ENCODE data around the gene BACH2.

BACH2 gene

GRCh38 chr6:89927791-89928550, 368.7 kb downstream of the BACH2 start:
- peak overlapping the region; percentile 84 for H3K27ac ChIP-seq (ENCODE audit: low read depth, low read length, severe bottlenecking)
- no peaks in the 10 kb centered on the region for H3K36me3 ChIP-seq (ENCODE audit: control insufficient read depth, insufficient read depth, low read length)
- 91 to 96% methylated on average over 4 to 5 of the region's 6 CpGs for WGBS, 2 experiments (ENCODE audit: insufficient coverage in 2 of 2)
- H3K9me3 ChIP-seq (ENCODE audit: control insufficient read depth, low read length) = no peaks in the 10 kb centered on the region
- H3K4me3 ChIP-seq (ENCODE audit: extremely low read depth, insufficient read depth, low read length, poor library complexity, severe bottlenecking) = no peak overlapping the region
- peaks cover 14% of the 10 kb centered on the region for H3K4me1 ChIP-seq (ENCODE audit: control insufficient read depth, insufficient read depth, low read length, poor library complexity, severe bottlenecking)

- H3K4me3 ChIP-seq (ENCODE audit: extremely low read depth, insufficient read depth, low read length, poor library complexity, severe bottlenecking) = no peak overlapping the region
- 100% methylated on average over 2 to 4 of the region's 5 CpGs for WGBS, 2 experiments (ENCODE audit: insufficient coverage in 2 of 2)
- H3K9me3 ChIP-seq (ENCODE audit: control insufficient read depth, low read length) = no peaks in the 10 kb centered on the region
- peaks cover 14% of the 10 kb centered on the region for H3K4me1 ChIP-seq (ENCODE audit: control insufficient read depth, insufficient read depth, low read length, poor library complexity, severe bottlenecking)
- H3K27ac ChIP-seq (ENCODE audit: low read depth, low read length, severe bottlenecking) = no peak overlapping the region
- H3K36me3 ChIP-seq (ENCODE audit: control insufficient read depth, insufficient read depth, low read length) = no peaks in the 10 kb centered on the region
These were observed 369.4 kb downstream of the BACH2 start for GRCh38 chr6:89927264-89927663.

- WGBS, 2 experiments (ENCODE audit: insufficient coverage in 2 of 2) = 83 to 100% methylated on average over 1 of the region's 2 CpGs
- H3K36me3 ChIP-seq (ENCODE audit: control insufficient read depth, insufficient read depth, low read length) = no peaks in the 10 kb centered on the region
- peaks cover 14% of the 10 kb centered on the region for H3K4me1 ChIP-seq (ENCODE audit: control insufficient read depth, insufficient read depth, low read length, poor library complexity, severe bottlenecking)
- H3K27ac ChIP-seq (ENCODE audit: low read depth, low read length, severe bottlenecking) = no peak overlapping the region
- H3K9me3 ChIP-seq (ENCODE audit: control insufficient read depth, low read length) = no peaks in the 10 kb centered on the region
- no peak overlapping the region for H3K4me3 ChIP-seq (ENCODE audit: extremely low read depth, insufficient read depth, low read length, poor library complexity, severe bottlenecking)
These were observed 370.8 kb downstream of the BACH2 start for GRCh38 chr6:89925826-89926225.

GRCh38 chr6:89924231-89924630, 372.4 kb downstream of the BACH2 start:
- 70 to 75% methylated on average over 4 of the region's 5 CpGs for WGBS, 2 experiments (ENCODE audit: insufficient coverage in 2 of 2)
- Histone ChIP-seq H3K4me1 (ENCODE audit: control insufficient read depth, insufficient read depth, low read length, poor library complexity, severe bottlenecking) (peaks cover 10% of the 10 kb centered on the region), H3K4me3 (ENCODE audit: extremely low read depth, insufficient read depth, low read length, poor library complexity, severe bottlenecking) (no peak overlapping the region), H3K27ac (ENCODE audit: low read depth, low read length, severe bottlenecking) (no peak overlapping the region), H3K9me3 (ENCODE audit: control insufficient read depth, low read length) (no peaks in the 10 kb centered on the region), H3K36me3 (ENCODE audit: control insufficient read depth, insufficient read depth, low read length) (no peaks in the 10 kb centered on the region)

GRCh38 chr6:89921691-89922090, 375.0 kb downstream of the BACH2 start:
- Histone ChIP-seq H3K4me3 (ENCODE audit: extremely low read depth, insufficient read depth, low read length, poor library complexity, severe bottlenecking) (no peak overlapping the region), H3K36me3 (ENCODE audit: control insufficient read depth, insufficient read depth, low read length) (no peaks in the 10 kb centered on the region), H3K9me3 (ENCODE audit: control insufficient read depth, low read length) (peaks cover 3% of the 10 kb centered on the region), H3K27ac (ENCODE audit: low read depth, low read length, severe bottlenecking) (no peak overlapping the region), H3K4me1 (ENCODE audit: control insufficient read depth, insufficient read depth, low read length, poor library complexity, severe bottlenecking) (no peaks in the 10 kb centered on the region)
- WGBS, 2 experiments (ENCODE audit: insufficient coverage in 2 of 2) = 88 to 94% methylated on average over 7 to 8 of the region's 10 CpGs

- no peaks in the 10 kb centered on the region for H3K4me1 ChIP-seq (ENCODE audit: control insufficient read depth, insufficient read depth, low read length, poor library complexity, severe bottlenecking)
- H3K27ac ChIP-seq (ENCODE audit: low read depth, low read length, severe bottlenecking) = no peak overlapping the region
- no peaks in the 10 kb centered on the region for H3K36me3 ChIP-seq (ENCODE audit: control insufficient read depth, insufficient read depth, low read length)
- WGBS, 2 experiments (ENCODE audit: insufficient coverage in 2 of 2) = 78 to 90% methylated on average over 4 to 6 of the region's 6 CpGs
- H3K9me3 ChIP-seq (ENCODE audit: control insufficient read depth, low read length) = peaks cover 5% of the 10 kb centered on the region
- H3K4me3 ChIP-seq (ENCODE audit: extremely low read depth, insufficient read depth, low read length, poor library complexity, severe bottlenecking) = no peak overlapping the region
These were observed 375.4 kb downstream of the BACH2 start for GRCh38 chr6:89921197-89921596.

GRCh38 chr6:89917801-89918366, 378.8 kb downstream of the BACH2 start:
- no peak overlapping the region for H3K27ac ChIP-seq (ENCODE audit: low read depth, low read length, severe bottlenecking)
- 30 to 75% methylated on average over 2 of the region's 3 CpGs for WGBS, 2 experiments (ENCODE audit: insufficient coverage in 2 of 2)

GRCh38 chr6:89917216-89917615, 379.4 kb downstream of the BACH2 start:
- Histone ChIP-seq H3K4me3 (ENCODE audit: extremely low read depth, insufficient read depth, low read length, poor library complexity, severe bottlenecking) (no peak overlapping the region), H3K27ac (ENCODE audit: low read depth, low read length, severe bottlenecking) (no peak overlapping the region)
- WGBS, 2 experiments (ENCODE audit: insufficient coverage in 2 of 2) = 89 to 92% methylated on average over 4 of the region's 4 CpGs

More at GRCh38 chr6:89917801-89918366, 378.8 kb downstream of the BACH2 start:
- H3K36me3 ChIP-seq (ENCODE audit: control insufficient read depth, insufficient read depth, low read length) = no peaks in the 10 kb centered on the region
- no peaks in the 10 kb centered on the region for H3K4me1 ChIP-seq (ENCODE audit: control insufficient read depth, insufficient read depth, low read length, poor library complexity, severe bottlenecking)
- H3K4me3 ChIP-seq (ENCODE audit: extremely low read depth, insufficient read depth, low read length, poor library complexity, severe bottlenecking) = no peak overlapping the region
- peaks cover 10% of the 10 kb centered on the region for H3K9me3 ChIP-seq (ENCODE audit: control insufficient read depth, low read length)

GRCh38 chr6:89916136-89916920, 380.3 kb downstream of the BACH2 start:
- Histone ChIP-seq H3K9me3 (ENCODE audit: control insufficient read depth, low read length) (peaks cover 10% of the 10 kb centered on the region), H3K4me3 (ENCODE audit: extremely low read depth, insufficient read depth, low read length, poor library complexity, severe bottlenecking) (no peak overlapping the region), H3K4me1 (ENCODE audit: control insufficient read depth, insufficient read depth, low read length, poor library complexity, severe bottlenecking) (no peaks in the 10 kb centered on the region), H3K27ac (ENCODE audit: low read depth, low read length, severe bottlenecking) (no peak overlapping the region), H3K36me3 (ENCODE audit: control insufficient read depth, insufficient read depth, low read length) (no peaks in the 10 kb centered on the region)
- no CpG with 5 or more reads among the region's 3 CpGs for WGBS, 2 experiments (ENCODE audit: insufficient coverage in 2 of 2)

More at GRCh38 chr6:89917216-89917615, 379.4 kb downstream of the BACH2 start:
- Histone ChIP-seq H3K9me3 (ENCODE audit: control insufficient read depth, low read length) (peaks cover 10% of the 10 kb centered on the region), H3K36me3 (ENCODE audit: control insufficient read depth, insufficient read depth, low read length) (no peaks in the 10 kb centered on the region), H3K4me1 (ENCODE audit: control insufficient read depth, insufficient read depth, low read length, poor library complexity, severe bottlenecking) (no peaks in the 10 kb centered on the region)

GRCh38 chr6:89910902-89911240, 385.8 kb downstream of the BACH2 start:
- WGBS, 2 experiments (ENCODE audit: insufficient coverage in 2 of 2) = 60 to 71% methylated on average over 1 of the region's 1 CpG
- H3K9me3 ChIP-seq (ENCODE audit: control insufficient read depth, low read length) = peaks cover 1% of the 10 kb centered on the region
- H3K27ac ChIP-seq (ENCODE audit: low read depth, low read length, severe bottlenecking) = no peak overlapping the region
- H3K4me1 ChIP-seq (ENCODE audit: control insufficient read depth, insufficient read depth, low read length, poor library complexity, severe bottlenecking) = no peaks in the 10 kb centered on the region
- H3K36me3 ChIP-seq (ENCODE audit: control insufficient read depth, insufficient read depth, low read length) = no peaks in the 10 kb centered on the region
- no peak overlapping the region for H3K4me3 ChIP-seq (ENCODE audit: extremely low read depth, insufficient read depth, low read length, poor library complexity, severe bottlenecking)

Measured in mesodermal cell (in vitro differentiated cells).